GM15510 (cell line): Measurements from ENCODE around the gene OAS3.

Source experiments
- POLR2A ChIP-seq: IDR thresholded peaks from 3 replicates; pipeline ENCODE4 v1.6.1; 2011; ENCODE audit warnings: borderline replicate concordance; ENCODE audit not compliant: insufficient read length; ENCODE audit errors: extremely low read depth

Gene OAS3

DNA sequence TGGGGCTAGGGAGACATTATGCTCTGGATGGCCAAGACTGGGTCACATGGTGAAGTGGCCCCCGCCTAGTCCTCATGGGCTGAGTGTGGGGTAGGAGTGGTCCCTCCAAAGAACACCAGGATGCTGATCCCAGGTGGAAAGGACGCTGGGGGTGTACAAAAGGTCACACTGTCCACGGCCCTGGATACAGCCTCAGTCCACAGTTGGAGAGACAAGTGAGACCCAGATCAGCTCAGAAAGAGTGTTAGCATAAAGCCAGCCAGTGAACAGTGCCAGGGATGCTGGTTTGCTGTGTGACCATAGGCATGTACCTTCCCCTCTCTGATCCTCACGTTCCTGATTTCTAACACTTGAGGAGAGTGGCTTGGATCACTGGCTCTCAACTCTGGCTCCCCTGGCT lies 26.6 kb downstream of the OAS3 start:
- no peak for TF ChIP-seq POLR2A

- no peak for TF ChIP-seq POLR2A
Observed at GRCh38 chr12:112965643-112966042, 27.4 kb downstream of the OAS3 start.

DNA sequence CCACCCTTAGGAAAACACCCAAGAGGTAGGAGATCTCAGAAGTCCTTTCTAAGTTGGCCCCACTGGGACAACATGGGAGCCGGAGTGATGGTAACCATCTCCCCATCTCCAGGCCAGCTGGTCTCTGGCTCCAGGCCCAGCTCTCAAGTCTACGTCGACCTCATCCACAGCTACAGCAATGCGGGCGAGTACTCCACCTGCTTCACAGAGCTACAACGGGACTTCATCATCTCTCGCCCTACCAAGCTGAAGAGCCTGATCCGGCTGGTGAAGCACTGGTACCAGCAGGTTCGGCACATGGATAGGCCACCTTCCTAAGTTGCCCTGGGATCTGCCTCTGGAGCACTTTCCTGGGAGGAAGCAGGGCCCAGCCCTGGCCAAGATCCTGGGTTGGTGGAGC lies 29.0 kb downstream of the OAS3 start:
- no peak for TF ChIP-seq POLR2A

DNA sequence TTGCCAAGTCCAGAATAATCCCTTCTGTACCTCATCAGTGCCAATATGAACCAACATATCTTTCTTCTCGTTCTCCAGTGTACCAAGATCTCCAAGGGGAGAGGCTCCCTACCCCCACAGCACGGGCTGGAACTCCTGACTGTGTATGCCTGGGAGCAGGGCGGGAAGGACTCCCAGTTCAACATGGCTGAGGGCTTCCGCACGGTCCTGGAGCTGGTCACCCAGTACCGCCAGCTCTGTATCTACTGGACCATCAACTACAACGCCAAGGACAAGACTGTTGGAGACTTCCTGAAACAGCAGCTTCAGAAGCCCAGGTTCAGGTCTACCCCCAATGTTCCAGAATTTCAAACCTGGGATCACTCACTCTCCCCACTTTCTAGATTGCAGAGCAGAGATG lies 29.6 kb downstream of the OAS3 start:
- TF ChIP-seq POLR2A = no peak

DNA sequence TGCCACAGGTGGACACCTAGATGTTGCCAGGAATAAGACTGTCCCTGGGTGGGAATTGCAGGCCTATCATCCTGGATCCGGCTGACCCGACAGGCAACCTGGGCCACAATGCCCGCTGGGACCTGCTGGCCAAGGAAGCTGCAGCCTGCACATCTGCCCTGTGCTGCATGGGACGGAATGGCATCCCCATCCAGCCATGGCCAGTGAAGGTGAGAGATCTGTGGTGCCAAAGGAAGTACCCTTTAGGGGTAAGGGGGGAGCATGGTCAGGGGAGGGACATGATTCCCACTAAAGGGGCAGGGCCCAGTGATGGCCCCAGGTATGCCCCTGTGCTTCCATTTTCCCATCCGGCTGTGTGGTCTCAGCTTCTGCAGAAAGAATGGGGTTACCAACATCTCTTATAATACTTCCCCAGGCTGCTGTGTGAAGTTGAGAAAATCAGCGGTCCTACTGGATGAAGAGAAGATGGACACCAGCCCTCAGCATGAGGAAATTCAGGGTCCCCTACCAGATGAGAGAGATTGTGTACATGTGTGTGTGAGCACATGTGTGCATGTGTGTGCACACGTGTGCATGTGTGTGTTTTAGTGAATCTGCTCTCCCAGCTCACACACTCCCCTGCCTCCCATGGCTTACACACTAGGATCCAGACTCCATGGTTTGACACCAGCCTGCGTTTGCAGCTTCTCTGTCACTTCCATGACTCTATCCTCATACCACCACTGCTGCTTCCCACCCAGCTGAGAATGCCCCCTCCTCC lies 31.5 kb downstream of the OAS3 start:
- TF ChIP-seq POLR2A = no peak

DNA sequence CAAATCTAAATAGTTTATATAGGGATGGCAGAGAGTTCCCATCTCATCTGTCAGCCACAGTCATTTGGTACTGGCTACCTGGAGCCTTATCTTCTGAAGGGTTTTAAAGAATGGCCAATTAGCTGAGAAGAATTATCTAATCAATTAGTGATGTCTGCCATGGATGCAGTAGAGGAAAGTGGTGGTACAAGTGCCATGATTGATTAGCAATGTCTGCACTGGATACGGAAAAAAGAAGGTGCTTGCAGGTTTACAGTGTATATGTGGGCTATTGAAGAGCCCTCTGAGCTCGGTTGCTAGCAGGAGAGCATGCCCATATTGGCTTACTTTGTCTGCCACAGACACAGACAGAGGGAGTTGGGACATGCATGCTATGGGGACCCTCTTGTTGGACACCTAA lies 32.1 kb downstream of the OAS3 start:
- no peak for TF ChIP-seq POLR2A

DNA sequence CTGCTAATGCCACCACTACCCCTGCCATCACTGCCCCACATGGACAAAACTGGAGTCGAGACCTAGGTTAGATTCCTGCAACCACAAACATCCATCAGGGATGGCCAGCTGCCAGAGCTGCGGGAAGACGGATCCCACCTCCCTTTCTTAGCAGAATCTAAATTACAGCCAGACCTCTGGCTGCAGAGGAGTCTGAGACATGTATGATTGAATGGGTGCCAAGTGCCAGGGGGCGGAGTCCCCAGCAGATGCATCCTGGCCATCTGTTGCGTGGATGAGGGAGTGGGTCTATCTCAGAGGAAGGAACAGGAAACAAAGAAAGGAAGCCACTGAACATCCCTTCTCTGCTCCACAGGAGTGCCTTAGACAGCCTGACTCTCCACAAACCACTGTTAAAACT lies 33.0 kb downstream of the OAS3 start:
- no peak for TF ChIP-seq POLR2A

DNA sequence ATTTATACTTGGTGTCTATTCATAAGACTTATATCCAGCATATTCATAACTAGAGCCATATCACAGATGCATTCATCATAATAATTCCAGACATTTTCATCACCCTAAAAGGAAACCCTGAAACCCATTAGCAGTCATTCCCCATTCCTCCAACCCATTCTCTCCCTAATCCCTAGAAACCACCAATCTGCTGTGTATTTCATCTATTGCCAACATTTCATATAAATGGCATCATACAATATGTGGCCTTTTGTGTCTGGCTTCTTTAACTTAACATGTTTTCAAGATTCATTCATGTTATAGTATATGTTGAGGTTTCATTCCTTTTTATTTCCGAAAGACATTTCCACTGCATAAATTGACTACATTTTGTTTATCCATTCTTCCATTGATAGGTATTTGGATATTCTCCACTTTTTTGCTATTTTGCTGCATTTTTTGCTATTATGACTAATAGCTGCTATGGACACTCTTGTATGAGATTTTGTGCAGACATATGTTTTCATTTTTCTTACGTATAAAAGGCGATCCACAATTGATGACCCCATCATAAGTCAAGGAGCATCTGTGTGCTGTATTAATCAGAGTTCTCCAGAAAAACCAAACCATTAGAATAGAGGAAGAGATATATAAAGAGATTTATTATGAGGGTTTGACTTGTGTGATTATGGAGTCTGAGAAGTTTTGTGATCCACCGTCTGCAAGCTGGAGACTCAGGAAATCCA lies 34.9 kb downstream of the OAS3 start:
- TF ChIP-seq POLR2A = no peak

DNA sequence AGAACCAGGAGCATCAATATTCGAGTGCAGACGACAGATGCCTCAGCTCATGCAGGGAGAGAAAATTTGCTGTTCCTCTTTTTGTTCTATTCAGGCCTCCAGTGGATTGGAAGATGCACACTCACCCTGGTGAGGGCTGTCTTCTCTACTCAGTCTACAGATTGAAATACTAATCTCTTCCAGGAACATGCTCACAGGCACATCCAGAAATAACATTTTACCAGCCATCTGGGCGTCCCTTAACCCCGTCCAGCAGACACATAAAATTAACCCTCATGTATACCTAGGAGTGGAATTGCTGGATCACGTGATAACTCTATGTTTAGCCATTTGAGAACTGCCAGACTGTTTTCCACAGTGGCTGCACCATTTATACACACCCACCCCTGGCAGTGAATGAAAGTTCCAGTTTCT lies 35.6 kb downstream of the OAS3 start:
- no peak for TF ChIP-seq POLR2A

- TF ChIP-seq POLR2A = no peak
Observed at GRCh38 chr12:112974904-112975303, 36.6 kb downstream of the OAS3 start.

- no peak for TF ChIP-seq POLR2A
Observed at GRCh38 chr12:112977139-112977538, 38.9 kb downstream of the OAS3 start.

DNA sequence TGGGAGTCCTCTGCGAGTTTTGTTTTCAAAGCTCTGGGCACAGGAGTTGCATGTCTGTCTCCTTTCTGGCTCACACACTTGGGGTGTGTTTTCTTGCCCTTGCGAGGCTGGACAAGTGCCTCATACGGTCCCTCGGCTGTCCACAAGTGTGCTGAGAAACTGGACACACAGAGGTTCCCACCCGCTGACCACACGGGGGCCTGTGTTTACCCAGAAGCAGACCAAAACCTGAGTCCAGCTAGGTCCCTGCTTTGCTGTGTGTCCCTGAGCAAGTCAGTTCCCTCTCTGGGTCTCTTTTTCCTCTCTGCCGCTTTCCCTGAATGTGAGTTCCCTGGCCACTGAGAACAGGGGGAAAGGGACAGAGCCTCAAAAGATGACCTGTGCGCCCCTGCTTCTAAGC lies 39.4 kb downstream of the OAS3 start:
- TF ChIP-seq POLR2A = no peak

DNA sequence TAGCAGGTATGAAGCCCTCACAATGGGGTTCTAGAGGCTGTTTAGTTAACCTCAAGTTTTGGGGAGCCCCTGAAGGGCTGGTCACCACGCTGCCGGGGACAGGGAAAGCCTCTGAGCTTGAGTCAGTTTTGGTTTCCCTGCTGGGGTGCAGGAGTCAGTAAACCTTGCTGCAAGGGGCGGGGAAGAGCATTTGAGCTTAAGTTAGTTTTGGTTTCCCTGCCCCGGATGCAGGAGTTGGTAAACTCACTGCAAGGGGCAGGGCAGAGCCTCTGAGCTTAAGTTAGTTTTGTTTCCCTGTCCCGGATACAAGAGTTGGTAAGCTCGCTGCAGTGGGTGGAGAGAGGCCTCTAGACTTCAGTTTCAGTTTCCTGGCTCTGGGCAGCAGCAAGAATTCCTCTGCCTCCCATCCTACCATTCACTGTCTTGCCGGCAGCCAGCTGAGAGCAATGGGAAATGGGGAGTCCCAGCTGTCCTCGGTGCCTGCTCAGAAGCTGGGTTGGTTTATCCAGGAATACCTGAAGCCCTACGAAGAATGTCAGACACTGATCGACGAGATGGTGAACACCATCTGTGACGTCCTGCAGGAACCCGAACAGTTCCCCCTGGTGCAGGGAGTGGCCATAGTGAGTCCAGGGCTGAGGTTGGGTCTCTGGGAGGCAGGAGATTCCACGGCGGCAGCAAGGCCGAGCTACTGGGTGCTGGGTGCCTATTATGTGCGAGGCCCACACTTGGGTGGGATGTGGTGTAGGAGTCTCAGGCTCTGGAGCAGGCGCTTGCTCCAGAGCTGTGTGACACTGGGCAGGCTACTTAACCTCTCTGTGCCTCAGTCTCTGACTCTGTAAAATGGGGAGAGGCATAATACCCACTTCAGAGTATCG lies 40.1 kb downstream of the OAS3 start, which contains the start of gene OAS2:
Gene OAS2, plus strand, starts transcription at position 357 of the 878 bp plus-strand sequence. Its CDS starts 90 bp downstream, at position 447.
- TF ChIP-seq POLR2A = peak; percentile 63

- TF ChIP-seq POLR2A = peak; percentile 57
Observed at GRCh38 chr12:112979041-112979680, 40.9 kb downstream of the OAS3 start.
